Upper lobe of left lung (tissue), 4 donors: Measurements from ENCODE around the gene SOHLH2.

Experiments used
- EP300 ChIP-seq, 4 donors: sonication (generic); formaldehyde crosslinking; IDR thresholded peaks; one replicate each; pipeline ENCODE4 v1.5.1; 2017; ENCODE audit warnings: antibody characterized with exemption in 4 of 4, control low read depth in 2 of 4
- POLR2A ChIP-seq, 4 donors: fragments of 450-650 bp; IDR thresholded peaks; one replicate each; pipeline ENCODE4 v1.5.1; 2016 to 2017; ENCODE audit warnings: antibody characterized with exemption in 4 of 4, mild to moderate bottlenecking in 2 of 4
- TF ChIP-seq, protein P1 (sequence below), 6 experiments: fragments of 450-650 bp in 4 of 6; fragments of 200-600 bp in 2 of 6; sonication (generic) in 2 of 6; IDR thresholded peaks; one replicate each; pipeline ENCODE4 v1.5.1; 2016 to 2019; ENCODE audit warnings: antibody characterized with exemption in 6 of 6

- no peak for TF ChIP-seq POLR2A (IDR thresholded peaks at IDR 0.05)
- TF ChIP-seq, protein P1, sequence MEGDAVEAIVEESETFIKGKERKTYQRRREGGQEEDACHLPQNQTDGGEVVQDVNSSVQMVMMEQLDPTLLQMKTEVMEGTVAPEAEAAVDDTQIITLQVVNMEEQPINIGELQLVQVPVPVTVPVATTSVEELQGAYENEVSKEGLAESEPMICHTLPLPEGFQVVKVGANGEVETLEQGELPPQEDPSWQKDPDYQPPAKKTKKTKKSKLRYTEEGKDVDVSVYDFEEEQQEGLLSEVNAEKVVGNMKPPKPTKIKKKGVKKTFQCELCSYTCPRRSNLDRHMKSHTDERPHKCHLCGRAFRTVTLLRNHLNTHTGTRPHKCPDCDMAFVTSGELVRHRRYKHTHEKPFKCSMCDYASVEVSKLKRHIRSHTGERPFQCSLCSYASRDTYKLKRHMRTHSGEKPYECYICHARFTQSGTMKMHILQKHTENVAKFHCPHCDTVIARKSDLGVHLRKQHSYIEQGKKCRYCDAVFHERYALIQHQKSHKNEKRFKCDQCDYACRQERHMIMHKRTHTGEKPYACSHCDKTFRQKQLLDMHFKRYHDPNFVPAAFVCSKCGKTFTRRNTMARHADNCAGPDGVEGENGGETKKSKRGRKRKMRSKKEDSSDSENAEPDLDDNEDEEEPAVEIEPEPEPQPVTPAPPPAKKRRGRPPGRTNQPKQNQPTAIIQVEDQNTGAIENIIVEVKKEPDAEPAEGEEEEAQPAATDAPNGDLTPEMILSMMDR (IDR thresholded peaks at IDR 0.05), result no peak
- no peak for TF ChIP-seq EP300 (IDR thresholded peaks at IDR 0.05)
Measured at GRCh38 chr13:36151591-36151990, 62.8 kb downstream of the SOHLH2 start.
